ENCODE measurements around the gene KLC3.

The KLC3 gene

GRCh38 chr19:45376045-45376724 lies 35.6 kb downstream of the KLC3 start:
- DNase-seq (ENCODE audit: low read depth): peak; percentile 93

GRCh38 chr19:45380107-45380506 lies 39.6 kb downstream of the KLC3 start:
- no peak for DNase-seq (ENCODE audit: low read depth)

DNA sequence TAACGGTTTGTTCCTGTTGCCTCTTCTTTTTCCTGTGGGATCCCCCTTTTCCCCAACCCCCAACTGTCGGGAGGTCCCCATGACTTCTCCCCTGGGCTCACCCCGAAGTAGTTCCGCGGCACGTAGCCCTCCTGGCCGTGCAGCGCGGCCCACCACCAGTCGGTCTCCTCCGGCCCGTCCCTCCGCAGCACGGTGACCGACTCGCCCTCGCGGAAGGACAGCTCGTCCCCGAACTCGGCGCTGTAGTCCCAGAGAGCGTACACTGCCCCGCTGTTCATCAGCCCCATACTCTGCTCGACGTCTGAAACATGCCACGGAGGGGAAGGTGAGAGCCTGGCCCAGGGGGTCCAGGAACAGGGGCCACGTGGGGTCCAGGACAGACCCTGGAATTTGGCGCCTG lies 41.9 kb downstream of the KLC3 start:
- DNase-seq (ENCODE audit: low read depth): no peak

- no peak for DNase-seq (ENCODE audit: low read depth)
Observed at GRCh38 chr19:45385392-45386221, 45.1 kb downstream of the KLC3 start.

- DNase-seq (ENCODE audit: low read depth): peak; percentile 52
Observed at GRCh38 chr19:45391346-45391745, 50.8 kb downstream of the KLC3 start.

DNA sequence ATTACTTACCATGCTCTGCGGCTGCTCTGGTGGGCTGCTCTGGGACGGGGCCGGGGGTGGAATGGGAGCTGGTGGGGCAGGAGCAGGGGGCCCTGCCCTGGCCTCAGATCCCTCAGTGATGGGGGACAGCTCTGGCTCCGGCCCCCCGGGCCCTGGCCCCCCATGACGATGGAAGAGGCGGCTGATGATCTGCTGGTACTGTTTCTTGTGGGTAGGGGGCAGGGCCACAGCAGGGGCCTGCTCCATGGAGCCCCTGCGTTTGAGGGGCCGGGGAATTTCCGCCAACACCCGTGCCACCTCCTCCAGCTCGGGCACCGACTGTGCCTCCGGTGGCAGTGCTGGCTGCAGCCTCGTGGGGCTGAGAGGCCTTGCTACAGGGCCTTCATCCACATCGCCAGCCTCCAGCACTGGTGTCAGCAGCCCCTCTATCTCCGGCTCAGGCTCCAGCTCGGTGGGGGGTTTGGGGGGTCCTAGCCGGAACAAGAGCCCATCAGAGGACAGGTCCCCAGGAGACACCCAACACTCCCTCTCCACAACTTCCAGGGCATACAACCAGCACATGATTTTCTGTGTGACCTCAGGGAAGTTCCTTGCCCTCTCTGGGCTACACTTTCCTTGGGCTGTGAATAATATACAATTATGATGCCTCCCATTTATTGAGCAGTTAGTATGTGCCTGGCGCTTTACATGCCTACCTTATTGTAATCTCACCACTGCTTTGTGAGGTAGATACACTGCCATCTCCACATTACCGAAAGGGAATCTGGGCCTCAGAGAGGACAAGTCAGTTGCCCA lies 51.5 kb downstream of the KLC3 start:
- no peak for DNase-seq (ENCODE audit: low read depth)

GRCh38 chr19:45395821-45396617 lies 55.5 kb downstream of the KLC3 start:
- no peak for DNase-seq (ENCODE audit: low read depth)

- no peak for DNase-seq (ENCODE audit: low read depth)
Observed at GRCh38 chr19:45400192-45400591, 59.6 kb downstream of the KLC3 start.
